ENCODE results near the gene TRIM27.

TRIM27 gene

GRCh38 chr6:28862077-28862476, 61.7 kb downstream of the TRIM27 start:
- TF ChIP-seq REST (IDR thresholded peaks at IDR 0.05; ENCODE audit: insufficient read depth in 1 of 2, low read depth in 2 of 2, low read length in 2 of 2) (no peak), SIN3A (IDR thresholded peaks at IDR 0.05; ENCODE audit: borderline replicate concordance, insufficient read depth, low read length) (no peak), TAF1 (IDR thresholded peaks at IDR 0.05; ENCODE audit: borderline replicate concordance, insufficient read depth, low read length) (no peak), FOXP2 (optimal IDR thresholded peaks at IDR 0.05; ENCODE audit: borderline replicate concordance, extremely low read depth, extremely low read length, insufficient read depth) (no peak), POLR2AphosphoS5 (IDR thresholded peaks at IDR 0.05; ENCODE audit: low read depth, low read length) (no peak)

GRCh38 chr6:28861339-28861738, 62.4 kb downstream of the TRIM27 start:
- TF ChIP-seq FOXP2 (optimal IDR thresholded peaks at IDR 0.05; ENCODE audit: borderline replicate concordance, extremely low read depth, extremely low read length, insufficient read depth) (no peak), SIN3A (IDR thresholded peaks at IDR 0.05; ENCODE audit: borderline replicate concordance, insufficient read depth, low read length) (no peak), REST (IDR thresholded peaks at IDR 0.05; ENCODE audit: insufficient read depth in 1 of 2, low read depth in 2 of 2, low read length in 2 of 2) (no peak), TAF1 (IDR thresholded peaks at IDR 0.05; ENCODE audit: borderline replicate concordance, insufficient read depth, low read length) (no peak), POLR2AphosphoS5 (IDR thresholded peaks at IDR 0.05; ENCODE audit: low read depth, low read length) (no peak)

GRCh38 chr6:28860581-28860980, 63.2 kb downstream of the TRIM27 start:
- TF ChIP-seq REST (IDR thresholded peaks at IDR 0.05; ENCODE audit: insufficient read depth in 1 of 2, low read depth in 2 of 2, low read length in 2 of 2) (no peak), SIN3A (IDR thresholded peaks at IDR 0.05; ENCODE audit: borderline replicate concordance, insufficient read depth, low read length) (no peak), FOXP2 (optimal IDR thresholded peaks at IDR 0.05; ENCODE audit: borderline replicate concordance, extremely low read depth, extremely low read length, insufficient read depth) (no peak), TAF1 (IDR thresholded peaks at IDR 0.05; ENCODE audit: borderline replicate concordance, insufficient read depth, low read length) (no peak), POLR2AphosphoS5 (IDR thresholded peaks at IDR 0.05; ENCODE audit: low read depth, low read length) (no peak)

GRCh38 chr6:28858963-28859362, 64.8 kb downstream of the TRIM27 start:
- TF ChIP-seq POLR2AphosphoS5 (IDR thresholded peaks at IDR 0.05; ENCODE audit: low read depth, low read length) (no peak), TAF1 (IDR thresholded peaks at IDR 0.05; ENCODE audit: borderline replicate concordance, insufficient read depth, low read length) (no peak), REST (IDR thresholded peaks at IDR 0.05; ENCODE audit: insufficient read depth in 1 of 2, low read depth in 2 of 2, low read length in 2 of 2) (no peak), SIN3A (IDR thresholded peaks at IDR 0.05; ENCODE audit: borderline replicate concordance, insufficient read depth, low read length) (no peak), FOXP2 (optimal IDR thresholded peaks at IDR 0.05; ENCODE audit: borderline replicate concordance, extremely low read depth, extremely low read length, insufficient read depth) (no peak)

- TF ChIP-seq SIN3A (IDR thresholded peaks at IDR 0.05; ENCODE audit: borderline replicate concordance, insufficient read depth, low read length) = no peak
- no peak for TF ChIP-seq TAF1 (IDR thresholded peaks at IDR 0.05; ENCODE audit: borderline replicate concordance, insufficient read depth, low read length)
- no peak for TF ChIP-seq REST (IDR thresholded peaks at IDR 0.05; ENCODE audit: insufficient read depth in 1 of 2, low read depth in 2 of 2, low read length in 2 of 2)
- TF ChIP-seq FOXP2 (optimal IDR thresholded peaks at IDR 0.05; ENCODE audit: borderline replicate concordance, extremely low read depth, extremely low read length, insufficient read depth) = no peak
- TF ChIP-seq POLR2AphosphoS5 (IDR thresholded peaks at IDR 0.05; ENCODE audit: low read depth, low read length) = no peak
Measured at GRCh38 chr6:28856620-28857005, 67.2 kb downstream of the TRIM27 start.
